Hepatocyte (in vitro differentiated cells): Measurements from ENCODE around the gene TUBGCP4. TPM values are rescaled to one million over a fixed set of nuclear protein-coding genes. Genes with fewer than 3 reads are reported as not detected.

Experiments used
- DNase-seq: peaks from one replicate; pipeline ENCODE4 v3.0.0-alpha.2; 2016; ENCODE audit warnings: low spot score
- H2AFZ ChIP-seq: fragments of 200-600 bp; sonication (generic); 2 replicates; pipeline ENCODE4 v1.6.0; 2016; ENCODE audit warnings: antibody characterized with exemption, mild to moderate bottlenecking
- H3K27ac ChIP-seq: fragments of 200-600 bp; sonication (generic); 2 replicates; pipeline ENCODE4 v1.5.1; 2016; ENCODE audit warnings: mild to moderate bottlenecking
- H3K27me3 ChIP-seq: fragments of 200-600 bp; sonication (generic); 2 replicates; pipeline ENCODE4 v1.6.1; 2016
- H3K36me3 ChIP-seq: fragments of 200-600 bp; sonication (generic); replicated peaks from 2 replicates; pipeline ENCODE4 v1.5.1; 2016; ENCODE audit warnings: low read depth; ENCODE audit not compliant: insufficient read depth
- H3K4me1 ChIP-seq: fragments of 200-600 bp; sonication (generic); 2 replicates; pipeline ENCODE4 v1.5.1; 2016; ENCODE audit warnings: mild to moderate bottlenecking, moderate library complexity; ENCODE audit not compliant: insufficient read depth
- H3K4me2 ChIP-seq: fragments of 200-600 bp; sonication (generic); 2 replicates; pipeline ENCODE4 v1.6.0; 2016
- H3K4me3 ChIP-seq: fragments of 200-600 bp; sonication (generic); 2 replicates; pipeline ENCODE4 v1.5.1; 2016; ENCODE audit warnings: mild to moderate bottlenecking
- H3K79me2 ChIP-seq: fragments of 200-600 bp; sonication (generic); 2 replicates; pipeline ENCODE4 v1.6.0; 2017; ENCODE audit warnings: mild to moderate bottlenecking
- H3K9me2 ChIP-seq: fragments of 200-600 bp; sonication (generic); replicated peaks from 2 replicates; pipeline ENCODE4 v1.6.0; 2017; ENCODE audit warnings: mild to moderate bottlenecking; ENCODE audit not compliant: insufficient read depth
- H3K9me3 ChIP-seq: fragments of 200-600 bp; sonication (generic); 2 replicates; pipeline ENCODE4 v1.5.1; 2016; ENCODE audit warnings: low read depth, mild to moderate bottlenecking
- H4K20me1 ChIP-seq: fragments of 200-600 bp; sonication (generic); 2 replicates; pipeline ENCODE4 v1.6.0; 2016; ENCODE audit warnings: mild to moderate bottlenecking; ENCODE audit not compliant: insufficient read depth, poor library complexity, severe bottlenecking
- EZH2 ChIP-seq: fragments of 200-600 bp; sonication (generic); IDR thresholded peaks from 2 replicates; pipeline ENCODE4 v1.6.1; 2016; ENCODE audit warnings: antibody characterized with exemption, mild to moderate bottlenecking, borderline replicate concordance
- EZH2phosphoT487 ChIP-seq: fragments of 200-600 bp; sonication (generic); IDR thresholded peaks from one replicate; pipeline ENCODE4 v1.6.1; 2018; ENCODE audit warnings: antibody characterized with exemption, mild to moderate bottlenecking, low read depth, moderate library complexity; ENCODE audit not compliant: unreplicated experiment, severe bottlenecking
- WGBS: methylation state at CpG from one replicate; pipeline ENCODE4 v1.1.6; 2016; ENCODE audit warnings: low lambda C conversion rate; ENCODE audit errors: missing lambda C conversion rate; 5-methylcytosine and 5-hydroxymethylcytosine counted together
- polyA plus RNA-seq: library from polyadenylated mRNA; unstranded; fragments of >200 nt; fragmentation: Nextera tagmentation; extraction: Ambion mirVana; gene quantifications from 2 replicates; pipeline ENCODE4 v1.2.1, GENCODE V29; 2016
- total RNA-seq: library from RNA; depleted of rRNA; stranded (reverse); fragments of >200 nt; gene quantifications from 2 replicates; pipeline ENCODE4 v1.2.3, GENCODE V29; 2014
- TF ChIP-seq, protein P1 (sequence below): fragments of 200-600 bp; sonication (generic); IDR thresholded peaks from 2 replicates; pipeline ENCODE4 v1.5.1; 2016; ENCODE audit warnings: antibody characterized with exemption, mild to moderate bottlenecking; ENCODE audit not compliant: poor library complexity

Gene TUBGCP4
- total and polyA plus RNA-seq, 2 experiments from 2014 or later, result 12.0 to 17.2 TPM

DNA sequence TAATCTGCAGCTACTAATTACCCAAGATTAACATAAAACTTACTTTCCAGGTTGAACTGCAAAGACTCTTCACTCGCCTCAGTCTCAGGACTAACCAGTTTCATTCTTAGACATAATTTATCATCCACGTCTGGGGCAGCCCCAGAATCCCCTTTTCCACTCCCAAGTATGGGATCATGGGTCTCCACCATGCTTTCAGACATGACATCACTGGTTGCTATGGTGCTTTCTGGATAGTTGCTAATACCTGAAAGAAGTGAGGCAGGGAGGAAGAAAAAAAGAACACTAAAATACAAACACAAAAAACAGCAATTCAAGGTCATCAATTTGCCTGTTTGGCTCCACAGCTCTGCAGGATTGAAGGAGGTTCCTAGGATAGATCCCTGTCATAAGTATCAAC is 75.4 kb downstream of the TUBGCP4 start:
- Histone ChIP-seq H3K36me3 (no peaks in the 10 kb centered on the region), H3K27ac (no peak overlapping the region), H4K20me1 (peaks cover 5% of the 10 kb centered on the region), H3K4me3 (no peak overlapping the region), H3K4me2 (no peak overlapping the region), H3K9me2 (no peaks in the 10 kb centered on the region), H3K9me3 (no peaks in the 10 kb centered on the region), H2AFZ (no peak overlapping the region), H3K4me1 (no peaks in the 10 kb centered on the region), H3K79me2 (peaks cover 2% of the 10 kb centered on the region), H3K27me3 (no peaks in the 10 kb centered on the region)
- TF ChIP-seq EZH2phosphoT487, result no peak
- WGBS, result 93% methylated on average over 2 of the region's 2 CpGs
- no peak for DNase-seq

DNA sequence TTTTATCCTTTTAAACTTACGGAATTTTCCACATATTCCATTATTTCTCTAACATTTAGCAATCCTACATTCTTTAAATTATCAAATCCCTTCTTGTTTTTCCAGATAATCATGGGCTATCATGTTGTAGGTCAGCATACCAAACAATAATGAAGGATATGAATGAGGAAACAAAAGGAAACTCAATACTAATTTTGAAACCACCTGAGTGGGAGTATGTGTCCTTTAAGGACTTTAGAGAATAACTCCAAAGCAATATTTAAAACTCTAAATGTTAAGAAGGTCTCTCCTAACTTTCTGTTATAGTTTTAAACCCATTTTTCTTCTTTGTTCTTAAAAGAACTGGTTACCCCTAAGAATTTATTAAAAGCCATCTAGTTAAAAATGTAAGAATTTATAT is 79.1 kb downstream of the TUBGCP4 start:
- H2AFZ ChIP-seq, result no peak overlapping the region
- peaks cover 13% of the 10 kb centered on the region for H3K79me2 ChIP-seq
- no peaks in the 10 kb centered on the region for H3K36me3 ChIP-seq
- H3K4me3 ChIP-seq, result no peak overlapping the region
- no peaks in the 10 kb centered on the region for H3K9me2 ChIP-seq
- no peak overlapping the region for H3K4me2 ChIP-seq
- H3K4me1 ChIP-seq, result no peaks in the 10 kb centered on the region
- DNase-seq, result no peak
- H3K9me3 ChIP-seq, result no peaks in the 10 kb centered on the region
- no peak for TF ChIP-seq EZH2
- no peak for TF ChIP-seq EZH2phosphoT487
- TF ChIP-seq, protein P1, sequence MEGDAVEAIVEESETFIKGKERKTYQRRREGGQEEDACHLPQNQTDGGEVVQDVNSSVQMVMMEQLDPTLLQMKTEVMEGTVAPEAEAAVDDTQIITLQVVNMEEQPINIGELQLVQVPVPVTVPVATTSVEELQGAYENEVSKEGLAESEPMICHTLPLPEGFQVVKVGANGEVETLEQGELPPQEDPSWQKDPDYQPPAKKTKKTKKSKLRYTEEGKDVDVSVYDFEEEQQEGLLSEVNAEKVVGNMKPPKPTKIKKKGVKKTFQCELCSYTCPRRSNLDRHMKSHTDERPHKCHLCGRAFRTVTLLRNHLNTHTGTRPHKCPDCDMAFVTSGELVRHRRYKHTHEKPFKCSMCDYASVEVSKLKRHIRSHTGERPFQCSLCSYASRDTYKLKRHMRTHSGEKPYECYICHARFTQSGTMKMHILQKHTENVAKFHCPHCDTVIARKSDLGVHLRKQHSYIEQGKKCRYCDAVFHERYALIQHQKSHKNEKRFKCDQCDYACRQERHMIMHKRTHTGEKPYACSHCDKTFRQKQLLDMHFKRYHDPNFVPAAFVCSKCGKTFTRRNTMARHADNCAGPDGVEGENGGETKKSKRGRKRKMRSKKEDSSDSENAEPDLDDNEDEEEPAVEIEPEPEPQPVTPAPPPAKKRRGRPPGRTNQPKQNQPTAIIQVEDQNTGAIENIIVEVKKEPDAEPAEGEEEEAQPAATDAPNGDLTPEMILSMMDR, result no peak
- H3K27me3 ChIP-seq, result no peaks in the 10 kb centered on the region
- peaks cover 5% of the 10 kb centered on the region for H4K20me1 ChIP-seq
- 93% methylated on average over 1 of the region's 1 CpG for WGBS
- no peak overlapping the region for H3K27ac ChIP-seq

Other genes starting within 250 kb of the TUBGCP4 start
- gene TMEM62, start 237.5 kb upstream of the TUBGCP4 start, total RNA-seq, result 25.7 and 34.0 TPM in 2 replicates
- 14.4 and 17.3 TPM in 2 replicates for gene TMEM62, start 237.5 kb upstream of the TUBGCP4 start, polyA plus RNA-seq
- 56.7 and 60.3 TPM in 2 replicates for gene CCNDBP1, start 185.7 kb upstream of the TUBGCP4 start, total RNA-seq
- 53.2 and 53.5 TPM in 2 replicates for gene CCNDBP1, start 185.7 kb upstream of the TUBGCP4 start, polyA plus RNA-seq
- gene EPB42, start 150.1 kb upstream of the TUBGCP4 start, total RNA-seq, result 0.24 and 1.00 TPM in 2 replicates
- 0.47 and 0.57 TPM in 2 replicates for gene EPB42, start 150.1 kb upstream of the TUBGCP4 start, polyA plus RNA-seq
- gene TGM5, start 104.2 kb upstream of the TUBGCP4 start, total RNA-seq, result not detected in 2 replicates
- gene TGM5, start 104.2 kb upstream of the TUBGCP4 start, polyA plus RNA-seq, result not detected in 2 replicates
- not detected in 2 replicates for gene TGM7, start 68.8 kb upstream of the TUBGCP4 start, total RNA-seq
- gene TGM7, start 68.8 kb upstream of the TUBGCP4 start, polyA plus RNA-seq, result not detected in 2 replicates
- gene LCMT2, start 40.5 kb upstream of the TUBGCP4 start, total RNA-seq, result 9.1 and 12.6 TPM in 2 replicates
- gene LCMT2, start 40.5 kb upstream of the TUBGCP4 start, polyA plus RNA-seq, result 6.1 and 6.3 TPM in 2 replicates
- gene ZSCAN29, start 58 bp upstream of the TUBGCP4 start, total RNA-seq, result 29.8 and 30.3 TPM in 2 replicates
- 6.1 and 9.8 TPM in 2 replicates for gene ZSCAN29, start 58 bp upstream of the TUBGCP4 start, polyA plus RNA-seq
- 36.9 and 46.8 TPM in 2 replicates for gene TP53BP1, start 122.1 kb downstream of the TUBGCP4 start, total RNA-seq
- gene TP53BP1, start 122.1 kb downstream of the TUBGCP4 start, polyA plus RNA-seq, result 16.5 and 16.6 TPM in 2 replicates
- 6.7 and 9.5 TPM in 2 replicates for gene MAP1A, start 146.5 kb downstream of the TUBGCP4 start, total RNA-seq
- gene MAP1A, start 146.5 kb downstream of the TUBGCP4 start, polyA plus RNA-seq, result 7.2 and 7.3 TPM in 2 replicates
- 15.1 and 20.8 TPM in 2 replicates for gene PPIP5K1, start 219.1 kb downstream of the TUBGCP4 start, total RNA-seq
- gene PPIP5K1, start 219.1 kb downstream of the TUBGCP4 start, polyA plus RNA-seq, result 6.5 and 7.3 TPM in 2 replicates
- 4.3 and 5.3 TPM in 2 replicates for gene CKMT1B, start 222.9 kb downstream of the TUBGCP4 start, total RNA-seq
- 4.1 and 7.8 TPM in 2 replicates for gene CKMT1B, start 222.9 kb downstream of the TUBGCP4 start, polyA plus RNA-seq
- 0.23 and 0.44 TPM in 2 replicates for gene STRC, start 247.7 kb downstream of the TUBGCP4 start, total RNA-seq
- 0.47 and 2.0 TPM in 2 replicates for gene STRC, start 247.7 kb downstream of the TUBGCP4 start, polyA plus RNA-seq